GM12865 (cell line): ENCODE measurements around the gene ACTN3.
A peak's percentile ranks its signal among the peaks of the same experiment; 100 is the strongest.

Experiments
- DNase-seq: peaks from one replicate; pipeline ENCODE4 v3.0.0; 2010; ENCODE audit warnings: low read depth
- H3K4me3 ChIP-seq: 2 replicates; pipeline ENCODE4 v1.5.1; 2011; ENCODE audit warnings: mild to moderate bottlenecking, low read depth, low read length, control low read depth
- CTCF ChIP-seq: IDR thresholded peaks from 2 replicates; pipeline ENCODE4 v1.5.1; 2011; ENCODE audit warnings: low read length, control low read depth, low read depth, inconsistent platforms; ENCODE audit not compliant: insufficient read depth; ENCODE audit errors: missing control alignments

The ACTN3 gene

GRCh38 chr11:66546368-66546965 is at the start of gene ACTN3:
ACTN3 (plus strand) TSS chr11:66546903; CDS start chr11:66546938, 35 bp downstream.
- peak; percentile 32 for DNase-seq
- TF ChIP-seq CTCF, result no peak
- H3K4me3 ChIP-seq, result peak within 1 kb of the TSS; percentile 88

- DNase-seq, result no peak
- TF ChIP-seq CTCF, result no peak
- no peak overlapping the region for H3K4me3 ChIP-seq
Observed at GRCh38 chr11:66497206-66497605, 49.5 kb upstream of the ACTN3 start.

GRCh38 chr11:66498506-66498905 is 48.2 kb upstream of the ACTN3 start:
- DNase-seq, result no peak
- no peak overlapping the region for H3K4me3 ChIP-seq
- TF ChIP-seq CTCF, result no peak

- no peak overlapping the region for H3K4me3 ChIP-seq
- no peak for TF ChIP-seq CTCF
- no peak for DNase-seq
Observed at GRCh38 chr11:66505276-66505816, 41.4 kb upstream of the ACTN3 start.

- no peak for DNase-seq
- no peak overlapping the region for H3K4me3 ChIP-seq
- TF ChIP-seq CTCF, result no peak
Observed at GRCh38 chr11:66509131-66509561, 37.6 kb upstream of the ACTN3 start.

GRCh38 chr11:66510271-66510989 is 36.3 kb upstream of the ACTN3 start, which contains the start of gene BBS1:
BBS1 (plus strand) TSS chr11:66510635; CDS start chr11:66510660, 25 bp downstream.
- peak; percentile 80 for DNase-seq
- no peak for TF ChIP-seq CTCF
- H3K4me3 ChIP-seq, result peak within 1 kb of the TSS; percentile 87
